ENCODE data around the gene SLC35G2. TPM values are rescaled to one million over a fixed set of nuclear protein-coding genes. Genes with fewer than 3 reads are reported as not detected.
"Not testable (repeated sequence)": the region's sequence is repeated elsewhere in the genome, so short reads cannot be mapped to it uniquely, and the experiment has no call there.

The SLC35G2 gene
- total RNA-seq, 1 experiment from 2014 or later: 42.3 TPM

DNA sequence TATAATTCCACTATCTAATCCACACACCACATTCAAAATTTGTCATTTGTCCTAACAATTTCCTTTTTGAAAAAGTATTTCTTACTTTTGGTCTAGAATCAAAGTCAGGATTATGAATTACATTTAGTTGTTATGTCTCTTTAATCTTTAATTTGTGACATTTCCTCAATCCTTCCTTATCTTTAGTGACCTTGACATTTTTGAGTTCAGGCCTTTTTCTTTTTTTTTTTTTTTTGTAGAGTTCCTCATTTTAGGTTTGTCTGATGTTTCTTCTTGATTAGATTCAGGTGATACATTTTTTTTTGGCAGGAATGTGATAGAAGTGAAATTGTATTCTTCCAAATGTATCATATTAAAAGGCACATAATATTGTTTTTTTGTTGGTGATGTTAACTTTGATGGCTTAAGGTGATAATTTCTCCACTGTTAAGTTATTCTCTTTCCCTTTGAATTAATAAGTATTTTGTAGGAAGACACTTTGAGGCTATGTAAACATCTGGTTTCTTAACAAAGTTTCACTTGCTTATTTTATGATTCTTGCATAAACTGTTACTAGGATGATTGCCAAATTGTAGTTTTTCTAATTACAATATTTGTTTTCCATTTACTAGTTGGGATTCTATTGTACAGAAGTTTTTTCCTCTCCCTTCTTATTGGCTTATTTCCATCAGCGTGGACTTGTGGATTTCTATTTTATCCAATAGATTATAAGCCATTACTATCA is 16.3 kb downstream of the SLC35G2 start:
- no peak for DNase-seq (ENCODE audit: low read depth)

GRCh38 chr3:136835813-136836510 is 17.0 kb downstream of the SLC35G2 start:
- DNase-seq (ENCODE audit: low read depth): no peak

DNA sequence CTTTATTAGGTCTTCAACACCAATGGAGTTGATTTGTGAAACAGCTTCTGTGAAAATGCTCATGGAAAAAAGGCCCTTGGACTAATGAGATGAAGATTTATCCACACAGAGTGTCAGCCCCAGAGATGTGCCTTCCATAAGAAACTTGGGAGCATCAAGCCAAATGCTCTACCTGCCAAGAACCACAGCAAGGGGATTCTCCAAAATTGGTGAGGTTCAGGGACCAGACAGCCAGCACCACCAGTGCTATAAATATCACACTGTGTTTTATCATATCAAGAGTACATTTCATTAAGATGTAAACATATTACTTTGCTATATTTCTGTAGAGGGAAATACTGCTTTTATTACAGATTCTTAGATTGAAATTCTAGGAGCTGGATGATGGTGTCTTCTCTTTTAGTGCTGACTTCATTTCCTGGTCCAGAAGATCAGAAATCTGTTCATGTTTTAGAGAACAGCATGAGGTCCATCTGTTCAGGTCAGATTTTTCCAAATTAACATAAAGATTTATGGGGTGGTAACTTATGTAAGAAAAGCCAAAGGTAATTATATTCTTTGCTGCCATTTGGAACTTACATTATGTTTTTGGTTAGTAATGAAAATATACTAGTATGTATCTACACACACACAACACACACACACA is 17.7 kb downstream of the SLC35G2 start:
- DNase-seq (ENCODE audit: low read depth): no peak

DNA sequence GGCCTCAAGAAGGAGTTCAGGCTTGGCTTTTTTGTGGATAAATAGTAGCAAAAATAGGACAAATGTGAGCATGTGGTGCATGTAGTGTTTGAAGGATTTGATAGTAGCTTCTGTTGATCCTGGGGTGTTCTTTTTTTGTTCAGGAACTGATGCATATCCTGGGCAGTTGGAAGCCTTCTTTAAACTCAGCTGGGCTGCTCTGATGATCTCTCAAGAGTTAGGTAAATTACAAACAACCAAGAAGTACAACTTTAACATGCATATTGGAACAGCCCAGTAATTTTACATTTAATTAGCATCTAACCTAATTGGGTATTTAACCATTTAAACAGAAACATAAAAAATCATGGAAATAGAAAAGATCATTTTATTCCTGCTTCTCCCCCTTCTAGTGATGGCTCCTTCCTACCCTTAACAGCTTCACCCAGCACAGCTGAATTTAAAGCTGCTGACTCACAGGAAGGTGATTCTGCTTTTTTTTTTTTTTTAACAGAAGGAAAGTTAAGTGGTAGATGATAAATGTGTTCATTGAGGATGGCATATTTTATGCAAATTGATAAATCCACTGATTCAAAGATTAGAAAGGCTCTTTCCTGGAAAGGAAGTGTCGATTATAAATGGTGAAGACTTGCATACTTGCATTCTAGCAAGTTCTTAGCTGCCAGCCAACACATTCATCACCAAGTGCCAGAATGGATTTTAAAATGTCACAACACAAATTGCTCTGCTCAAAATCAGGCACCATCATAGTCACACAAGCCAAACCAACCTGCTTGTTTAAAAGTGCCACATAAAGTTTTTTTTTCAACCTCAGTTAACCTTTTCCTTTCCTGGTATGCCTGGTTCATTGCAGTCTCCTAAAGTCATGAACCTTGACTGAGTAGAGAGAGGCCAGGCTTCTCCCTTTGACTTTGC is 20.0 kb downstream of the SLC35G2 start:
- peak; percentile 93 for DNase-seq (ENCODE audit: low read depth)

DNA sequence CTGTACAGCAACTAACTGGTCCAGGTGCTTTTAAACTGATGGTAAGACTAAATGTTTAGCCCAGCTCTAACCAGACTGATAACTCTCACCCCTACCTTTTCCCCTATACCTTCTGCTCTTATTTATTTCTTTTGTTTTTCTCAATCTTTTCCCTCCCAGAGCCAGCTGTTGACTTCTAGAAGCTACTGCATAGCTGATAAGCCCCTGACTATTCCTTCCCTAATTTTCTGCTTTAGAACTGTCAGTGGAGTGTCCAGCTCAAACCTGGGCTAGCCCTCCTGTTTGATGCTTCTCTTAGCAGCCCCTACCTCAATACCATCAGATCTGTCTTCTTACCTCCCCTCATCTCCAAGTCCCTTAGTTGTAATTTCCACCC is 20.6 kb downstream of the SLC35G2 start:
- no peak for DNase-seq (ENCODE audit: low read depth)

GRCh38 chr3:136840252-136840651 is 21.3 kb downstream of the SLC35G2 start:
- no peak for DNase-seq (ENCODE audit: low read depth)

DNA sequence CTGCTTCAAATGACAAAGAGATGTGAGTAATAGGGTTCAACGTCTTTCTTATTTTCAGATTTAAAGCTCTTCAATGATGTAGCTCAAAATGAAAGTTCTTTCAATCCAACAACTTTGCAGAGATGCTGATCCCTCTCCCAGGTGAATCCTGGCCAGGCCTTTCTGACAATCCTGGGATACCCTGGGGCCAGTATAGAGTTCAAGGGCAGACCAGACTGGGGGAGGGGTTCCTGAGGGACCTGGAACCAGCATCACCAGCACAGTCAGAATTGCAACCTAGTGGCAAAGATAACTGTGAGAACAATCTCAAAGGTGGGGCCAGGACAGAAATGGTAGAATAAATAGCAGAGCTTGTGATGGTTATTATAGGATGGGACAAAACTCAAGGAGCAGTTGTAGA is 23.4 kb downstream of the SLC35G2 start:
- no peak for DNase-seq (ENCODE audit: low read depth)

DNA sequence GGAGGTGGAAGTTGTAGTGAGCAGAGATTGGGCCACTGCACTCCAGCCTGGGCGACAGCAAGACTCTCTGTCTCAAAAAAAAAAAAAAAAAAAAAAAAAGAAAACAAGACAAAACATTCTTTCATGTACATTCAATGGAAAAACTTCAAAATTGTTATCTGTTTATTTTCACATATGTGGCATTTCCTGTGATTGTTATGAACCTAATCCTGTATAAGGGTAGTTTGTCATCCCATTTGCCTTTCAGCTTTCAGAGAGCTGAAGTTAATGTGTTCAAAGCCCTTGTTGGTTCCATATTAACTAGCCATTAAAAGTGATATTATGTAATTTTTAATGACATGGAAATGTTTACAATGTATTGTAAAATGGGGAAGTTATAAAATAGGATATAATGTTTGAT is 25.8 kb downstream of the SLC35G2 start:
- DNase-seq (ENCODE audit: low read depth): no peak

DNA sequence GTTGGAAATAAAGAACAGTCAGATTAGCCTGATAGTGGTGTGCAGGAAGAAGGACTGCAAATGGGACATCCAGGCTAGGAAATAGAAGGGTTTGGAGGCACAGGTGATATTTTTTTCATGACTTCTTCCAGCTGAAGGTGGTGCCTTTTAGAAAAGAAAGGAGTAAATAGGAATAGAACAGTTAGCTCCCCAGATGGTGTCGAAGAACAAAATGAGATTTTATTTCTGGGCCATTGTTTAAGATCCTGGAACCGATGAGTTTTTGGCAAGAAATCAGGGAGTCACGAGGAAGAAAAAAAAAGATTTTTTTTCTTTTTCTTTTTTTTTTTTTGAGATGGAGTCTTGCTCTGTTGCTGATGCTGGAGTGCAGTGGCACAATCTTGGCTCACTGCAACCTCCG is 33.3 kb downstream of the SLC35G2 start:
- no peak for DNase-seq (ENCODE audit: low read depth)

DNA sequence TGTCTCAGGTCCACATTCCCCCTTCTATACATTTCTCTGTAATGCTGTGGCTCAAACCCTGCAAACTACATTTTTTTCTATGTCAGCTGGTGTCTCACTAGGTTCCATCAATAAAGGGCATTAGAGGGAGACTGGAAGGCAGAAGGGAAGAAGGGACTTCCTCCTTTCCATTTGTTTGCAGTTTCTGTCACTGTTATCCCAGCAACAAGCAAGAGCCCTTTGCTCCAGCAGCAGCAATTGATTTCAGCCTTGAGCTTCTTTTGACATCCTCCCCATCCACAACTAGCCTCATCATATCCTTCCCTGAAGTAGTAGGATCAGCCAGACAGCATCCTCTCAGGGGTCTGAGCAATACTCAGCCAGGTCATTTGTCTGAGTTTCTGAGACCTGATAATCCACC is 37.7 kb downstream of the SLC35G2 start:
- DNase-seq (ENCODE audit: low read depth): no peak

DNA sequence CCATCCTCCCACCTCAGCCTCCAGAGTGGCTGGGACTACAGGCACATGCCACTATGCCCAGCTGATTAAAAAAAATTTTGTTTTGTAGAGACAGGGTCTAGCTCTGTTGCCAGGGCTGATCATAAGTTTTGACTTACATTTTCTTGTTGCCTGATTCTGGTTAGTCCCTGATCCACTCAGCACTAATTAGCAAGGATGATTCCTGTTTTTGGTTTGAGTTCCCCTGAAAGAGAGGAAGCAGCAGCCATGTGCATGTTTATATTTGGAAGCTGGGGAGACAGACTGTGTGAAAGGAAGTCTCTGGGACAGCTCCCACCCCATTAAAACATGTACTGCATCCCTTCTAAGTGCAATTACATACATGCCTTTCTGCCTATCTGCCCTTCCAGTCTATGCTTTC is 39.5 kb downstream of the SLC35G2 start:
- DNase-seq (ENCODE audit: low read depth): no peak

GRCh38 chr3:136860541-136860940 is 41.6 kb downstream of the SLC35G2 start:
- DNase-seq (ENCODE audit: low read depth): no peak

DNA sequence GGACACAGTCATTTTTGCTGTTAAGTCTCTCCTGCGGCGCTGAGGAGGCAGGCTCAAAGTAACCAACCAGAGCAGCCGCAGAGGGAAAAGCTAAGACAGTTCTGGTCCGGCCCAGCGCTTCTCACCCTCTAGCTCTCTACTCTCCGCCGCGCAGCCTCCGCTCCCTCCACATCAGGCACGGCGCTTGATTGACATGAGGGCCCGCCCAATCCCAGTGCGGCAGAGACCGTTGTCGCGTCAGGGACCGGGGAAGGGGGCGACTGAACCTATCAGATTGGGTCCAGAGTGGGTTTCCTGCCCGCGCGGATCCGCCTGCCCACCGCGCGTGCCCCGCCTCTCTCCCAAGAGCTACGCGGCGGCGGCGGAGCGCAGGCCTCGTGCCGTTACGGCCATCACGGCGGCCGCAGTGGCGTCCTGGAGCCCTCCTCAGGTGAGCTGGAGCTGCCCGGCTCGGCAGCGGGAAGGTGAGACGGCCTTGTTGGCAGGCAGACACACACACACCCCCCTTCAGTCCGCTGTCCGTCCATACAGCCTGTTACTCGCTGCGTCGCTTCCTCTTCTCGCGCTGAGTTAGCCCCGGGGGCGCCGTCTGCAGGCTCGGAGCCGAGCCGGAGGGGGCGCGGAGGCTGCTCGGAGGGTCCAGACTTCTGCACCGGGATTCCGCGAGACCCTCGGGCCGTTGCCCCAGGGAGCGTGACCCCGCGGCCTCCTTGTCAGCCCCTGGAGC is 43.1 kb downstream of the SLC35G2 start, which contains the start of gene NCK1:
NCK1 (plus strand) TSS at position 319 of the 727 bp plus-strand sequence. CDS start 65,794 bp downstream, outside the sequence.
- peak; percentile 99 for DNase-seq (ENCODE audit: low read depth)

DNA sequence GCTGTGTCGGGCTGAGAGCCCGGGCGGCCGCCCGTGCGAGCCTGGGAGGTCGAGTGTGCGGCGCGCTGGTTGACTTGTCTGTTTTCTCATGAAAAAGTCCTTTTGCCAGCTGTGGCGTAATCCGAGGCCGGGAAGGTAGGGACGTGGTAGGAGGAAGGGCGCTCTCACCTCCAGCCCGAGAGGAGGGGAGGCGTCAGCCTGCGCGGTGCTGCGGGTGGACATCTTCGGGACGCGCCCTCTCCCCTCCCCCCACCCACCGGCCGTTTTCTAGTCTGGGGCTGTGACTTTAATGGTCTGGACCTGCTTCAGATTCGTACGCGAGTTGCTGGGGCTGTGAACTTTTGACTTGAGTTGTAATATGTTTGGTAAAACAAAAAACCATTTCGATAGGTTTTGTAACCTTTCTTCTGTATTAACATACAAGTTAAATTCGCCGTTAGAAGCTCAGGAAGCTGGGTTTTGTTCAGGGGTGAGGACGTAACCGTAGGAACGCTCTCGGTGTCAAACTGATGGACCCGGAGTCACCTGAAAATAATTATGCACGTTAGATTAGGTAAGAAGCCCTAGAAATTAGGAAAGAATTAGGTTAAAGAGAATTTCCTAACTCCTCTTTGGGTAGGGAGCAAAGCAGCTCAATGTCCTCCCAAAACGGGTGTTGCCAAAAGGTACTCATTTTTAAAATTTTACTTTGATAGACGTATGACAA is 43.8 kb downstream of the SLC35G2 start:
- peak; percentile 68 for DNase-seq (ENCODE audit: low read depth)

DNA sequence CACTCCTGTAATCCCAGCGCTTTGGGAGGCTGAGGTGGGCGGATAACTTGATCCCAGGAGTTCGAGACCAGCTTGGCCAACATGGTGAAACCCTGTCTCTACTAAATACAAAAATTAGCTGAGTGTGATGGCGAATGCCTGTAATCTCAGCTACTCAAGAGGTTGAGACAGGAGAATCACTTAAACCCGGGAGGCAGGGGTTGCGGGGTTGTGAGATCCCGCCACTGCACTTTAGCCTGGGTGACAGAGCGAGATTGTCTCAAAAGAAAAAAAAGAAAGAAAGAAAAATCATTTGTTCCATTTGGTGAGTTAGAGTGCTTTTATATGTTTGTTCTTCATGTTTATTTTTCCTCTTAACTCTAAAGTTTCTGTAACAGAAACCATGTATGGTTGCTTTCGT is 50.4 kb downstream of the SLC35G2 start:
- no peak for DNase-seq (ENCODE audit: low read depth)

DNA sequence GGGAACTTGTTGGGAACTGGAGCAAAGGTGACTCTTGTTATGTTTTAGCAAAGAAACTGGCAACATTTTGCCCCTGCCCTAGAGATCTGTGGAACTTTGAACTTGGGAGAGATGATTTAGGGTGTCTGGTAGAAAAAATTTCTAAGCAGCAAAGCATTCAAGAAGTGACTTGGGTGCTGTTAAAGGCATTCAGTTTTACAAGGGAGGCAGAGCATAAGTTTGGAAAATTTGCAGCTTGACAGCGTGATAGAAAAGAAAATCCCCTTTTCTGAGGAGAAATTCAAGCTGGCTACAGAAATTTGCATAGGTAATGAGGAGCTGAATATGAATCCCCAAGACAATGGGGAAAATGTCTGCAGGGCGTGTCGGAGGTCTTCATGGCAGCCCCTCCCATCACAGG is 53.3 kb downstream of the SLC35G2 start:
- not testable (repeated sequence) for DNase-seq (ENCODE audit: low read depth)

GRCh38 chr3:136879510-136879909 is 60.6 kb downstream of the SLC35G2 start:
- DNase-seq (ENCODE audit: low read depth): not testable (repeated sequence)

- no peak for DNase-seq (ENCODE audit: low read depth)
These were observed 63.6 kb downstream of the SLC35G2 start for GRCh38 chr3:136882571-136882970.

DNA sequence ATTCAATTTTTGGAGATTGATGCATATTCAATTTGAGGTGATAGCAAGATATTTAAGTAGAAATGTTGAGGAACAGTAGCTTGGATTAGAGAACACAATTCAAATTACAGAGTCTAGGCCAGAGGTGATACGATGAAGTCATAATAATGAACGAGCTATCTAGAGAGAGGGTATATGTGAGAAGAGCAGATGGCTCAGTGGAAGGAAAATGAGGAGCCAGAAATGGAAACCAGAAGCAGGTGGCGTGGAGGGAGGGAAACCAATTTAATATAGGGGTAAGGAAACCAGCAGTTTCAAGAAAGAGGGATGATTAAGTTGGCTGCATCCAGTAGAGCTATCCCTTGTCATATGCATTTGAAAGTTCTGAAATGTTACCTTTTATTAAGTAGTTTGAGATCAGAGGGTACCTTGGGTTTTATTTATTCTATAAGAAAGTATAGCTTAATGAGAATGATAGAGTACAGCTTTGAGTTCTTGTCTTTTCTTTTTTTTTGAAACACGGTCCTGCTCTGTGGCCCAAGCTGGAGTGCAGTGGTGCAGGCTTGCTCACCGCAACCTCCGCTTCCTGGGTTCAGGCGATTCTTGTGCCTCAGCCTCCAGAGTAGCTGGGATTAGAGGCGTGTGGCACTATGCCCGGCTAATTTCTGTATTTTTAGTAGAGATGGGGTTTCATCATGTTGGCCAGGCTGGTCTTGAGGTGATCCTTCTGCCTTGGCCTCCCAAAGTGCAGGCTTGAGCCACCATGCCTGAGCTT is 65.2 kb downstream of the SLC35G2 start:
- DNase-seq (ENCODE audit: low read depth): no peak
